HEK293 (cell line): Measurements from ENCODE around the gene TBC1D30.
"Not testable (repeated sequence)": the region's sequence is repeated elsewhere in the genome, so short reads cannot be mapped to it uniquely, and the experiment has no call there.

Experiments used
- ZNF175 ChIP-seq: fragments of 450-650 bp; formaldehyde crosslinking; IDR thresholded peaks from 2 replicates; pipeline ENCODE4 v1.5.1; 2016; ENCODE audit warnings: missing biosample characterization, missing genetic modification characterization
- TF ChIP-seq, protein P1 (sequence below): fragments of 450-650 bp; formaldehyde crosslinking; IDR thresholded peaks from 2 replicates; pipeline ENCODE4 v1.5.1; 2016; ENCODE audit warnings: missing biosample characterization, missing genetic modification characterization

- TF ChIP-seq ZNF175 (tag by site-specific recombination): not testable (repeated sequence)
- TF ChIP-seq, protein P1, sequence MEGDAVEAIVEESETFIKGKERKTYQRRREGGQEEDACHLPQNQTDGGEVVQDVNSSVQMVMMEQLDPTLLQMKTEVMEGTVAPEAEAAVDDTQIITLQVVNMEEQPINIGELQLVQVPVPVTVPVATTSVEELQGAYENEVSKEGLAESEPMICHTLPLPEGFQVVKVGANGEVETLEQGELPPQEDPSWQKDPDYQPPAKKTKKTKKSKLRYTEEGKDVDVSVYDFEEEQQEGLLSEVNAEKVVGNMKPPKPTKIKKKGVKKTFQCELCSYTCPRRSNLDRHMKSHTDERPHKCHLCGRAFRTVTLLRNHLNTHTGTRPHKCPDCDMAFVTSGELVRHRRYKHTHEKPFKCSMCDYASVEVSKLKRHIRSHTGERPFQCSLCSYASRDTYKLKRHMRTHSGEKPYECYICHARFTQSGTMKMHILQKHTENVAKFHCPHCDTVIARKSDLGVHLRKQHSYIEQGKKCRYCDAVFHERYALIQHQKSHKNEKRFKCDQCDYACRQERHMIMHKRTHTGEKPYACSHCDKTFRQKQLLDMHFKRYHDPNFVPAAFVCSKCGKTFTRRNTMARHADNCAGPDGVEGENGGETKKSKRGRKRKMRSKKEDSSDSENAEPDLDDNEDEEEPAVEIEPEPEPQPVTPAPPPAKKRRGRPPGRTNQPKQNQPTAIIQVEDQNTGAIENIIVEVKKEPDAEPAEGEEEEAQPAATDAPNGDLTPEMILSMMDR (tag by site-specific recombination): not testable (repeated sequence)
These were observed 49.2 kb upstream of the TBC1D30 start for GRCh38 chr12:64775147-64775736.
